ENCODE measurements around the gene BAIAP2L1. TPM values are rescaled to one million over a fixed set of nuclear protein-coding genes. Genes with fewer than 3 reads are reported as not detected.

Gene BAIAP2L1
- total and polyA plus RNA-seq, 2 of the 8 experiments (the other 6 are each of a cell fraction or from before 2014, with no cell fraction given), result 19.2 to 42.9 TPM

DNA sequence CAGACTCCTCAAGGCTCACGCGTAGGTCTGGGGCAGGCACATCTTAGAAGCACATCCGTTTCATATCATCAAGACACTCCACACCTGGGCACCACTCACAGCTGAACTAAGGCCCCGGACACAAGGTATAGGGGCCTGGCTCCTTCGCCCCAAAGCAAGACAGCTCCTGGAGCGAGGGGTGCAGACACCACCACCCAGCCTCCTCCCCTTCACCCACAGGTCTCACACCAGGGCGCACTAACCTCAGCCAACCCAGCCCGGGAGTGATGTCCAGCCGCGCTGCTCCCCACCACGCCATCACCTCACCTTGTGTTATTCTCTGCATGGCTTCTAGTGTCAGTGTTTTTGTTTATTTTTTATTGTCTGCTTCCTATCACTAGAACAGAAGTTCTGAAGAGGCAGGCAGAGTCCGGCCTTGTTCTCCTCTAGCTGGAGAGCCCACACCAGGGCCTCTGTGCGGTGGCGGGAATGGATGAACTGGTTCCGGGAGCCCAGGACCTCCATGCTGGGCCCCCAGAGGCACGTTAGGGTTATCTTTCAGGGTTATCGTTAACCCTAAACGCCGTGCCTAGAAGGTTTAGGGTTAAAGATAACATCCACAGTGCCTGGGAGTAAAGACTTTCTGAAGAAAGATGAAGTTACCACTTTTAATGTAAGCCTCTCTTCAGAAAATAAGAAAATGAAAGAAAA lies 97.6 kb downstream of the BAIAP2L1 start:
- Histone ChIP-seq H3K27ac (ENCODE audit: low read depth, low read length) (no peak overlapping the region), H4K20me1 (replicated peaks in 1 of 2; ENCODE audit: control insufficient read depth in 1 of 2, insufficient read depth in 2 of 2, low read length in 2 of 2) (peaks cover 0 to 18% of the 10 kb centered on the region in 2 experiments), H3K79me1 (ENCODE audit: low read depth, low read length) (peaks cover 3% of the 10 kb centered on the region; the same call in 1 of the 2 replicates), H3K27me3 (replicated peaks in 1 of 4; ENCODE audit: control insufficient read depth in 3 of 4, extremely low read depth in 1 of 4, insufficient read depth in 3 of 4, low read length in 3 of 4) (no peaks in the 10 kb centered on the region), H3K9ac (replicated peaks in 1 of 4; ENCODE audit: extremely low read depth in 1 of 4, low read depth in 3 of 4, low read length in 3 of 4) (no peak overlapping the region), H2BK20ac (ENCODE audit: low read length) (no peak overlapping the region), H3K4me2 (ENCODE audit: insufficient read depth in 1 of 2, low read depth in 2 of 2, low read length in 2 of 2) (no peak overlapping the region), H2AK5ac (ENCODE audit: low read depth, low read length) (no peak overlapping the region), H3K79me2 (ENCODE audit: control insufficient read depth in 1 of 2, insufficient read depth in 2 of 2, low read length in 2 of 2) (no peaks in the 10 kb centered on the region), H3K23me2 (ENCODE audit: low read depth, low read length) (no peaks in the 10 kb centered on the region), H2BK120ac (replicated peaks; ENCODE audit: low read depth, low read length) (no peak overlapping the region), H2BK15ac (ENCODE audit: low read length) (no peak overlapping the region), H3K18ac (ENCODE audit: extremely low read depth, low read length) (no peak overlapping the region), H3K9me3 (ENCODE audit: insufficient read depth in 2 of 2, low read depth in 1 of 2, low read length in 1 of 2) (no peaks in the 10 kb centered on the region), H3K36me3 (ENCODE audit: control insufficient read depth in 2 of 4, insufficient read depth in 4 of 4, low read length in 3 of 4) (peaks cover 15 to 49% (median 27%) of the 10 kb centered on the region in 4 experiments; a peak in 7 of 8 replicates), H3K4me1 (replicated peaks in 1 of 4; ENCODE audit: control insufficient read depth in 3 of 4, insufficient read depth in 4 of 4, low read length in 3 of 4) (peaks cover 2 to 5% (median 5%) of the 10 kb centered on the region in 4 experiments; a peak in 4 of 7 replicates), H4K8ac (ENCODE audit: extremely low read depth, insufficient read depth, low read length) (no peak overlapping the region; the same call in 1 of the 2 replicates), H2BK5ac (ENCODE audit: low read depth, low read length) (no peak overlapping the region), H3K4ac (replicated peaks; ENCODE audit: insufficient read length, low read depth, low read length) (no peak overlapping the region), H4K5ac (ENCODE audit: insufficient read length, low read depth, low read length) (no peak overlapping the region), H3K23ac (ENCODE audit: insufficient read length) (no peak overlapping the region), H3K4me3 (ENCODE audit: extremely low read depth in 1 of 4, insufficient read depth in 2 of 4, low read depth in 3 of 4, low read length in 4 of 4) (no peak overlapping the region), H2BK12ac (ENCODE audit: low read depth, low read length) (no peak overlapping the region), H4K91ac (replicated peaks; ENCODE audit: insufficient read length, low read length) (no peak overlapping the region), H3K56ac (replicated peaks; ENCODE audit: insufficient read length, low read depth, low read length) (no peak overlapping the region), H3K14ac (ENCODE audit: insufficient read length) (no peak overlapping the region), H2AFZ (ENCODE audit: low read length) (no peak overlapping the region)
- FAIRE-seq, result no peak
- no peak for DNase-seq (ENCODE audit: low read depth in 1 of 2, low spot score in 2 of 2)
- POLR2A ChIA-PET (ENCODE audit: partially characterized antibody), result no interaction called here
- WGBS, 2 experiments (ENCODE audit: extremely low coverage in 1 of 2, insufficient coverage in 1 of 2, insufficient read length in 1 of 2, insufficient replicate concordance in 2 of 2, low coverage in 1 of 2, low lambda C conversion rate in 2 of 2, missing lambda C conversion rate in 1 of 2), result 93% methylated on average over 19 of the region's 19 CpGs; no CpG with 5 or more reads in 1 of the 2 experiments
- CTCF ChIA-PET (ENCODE audit: partially characterized antibody), result interaction anchor here (1.7 kb wide), 2 partner anchors 9 to 31 kb away, joined by 4 read pairs; no protein-coding TSS in a partner anchor
- TF ChIP-seq CBX8 (IDR thresholded peaks at IDR 0.05; ENCODE audit: borderline replicate concordance, low read depth, low read length), result no peak
